HepG2 (cell line): ENCODE measurements around the gene TXNL4A. TPM values are rescaled to one million over a fixed set of nuclear protein-coding genes. Genes with fewer than 3 reads are reported as not detected.

Source experiments
- ASH2L ChIP-seq: fragments of 300-600, 200-600 bp; sonication (generic); IDR thresholded peaks from 2 replicates; pipeline ENCODE4 v1.7.0; 2017; ENCODE audit warnings: low read depth, mild to moderate bottlenecking, moderate library complexity, mixed read lengths, low read length; ENCODE audit not compliant: insufficient read length
- ELK4 ChIP-seq: sonication (generic); formaldehyde crosslinking; IDR thresholded peaks from 2 replicates; pipeline ENCODE4 v1.9.0; 2021; ENCODE audit warnings: missing genetic modification reagents, borderline replicate concordance
- HNF4G ChIP-seq, 2 experiments: sonication (generic) in 1 of 2; formaldehyde crosslinking in 1 of 2; IDR thresholded peaks; 2 replicates each; pipeline versions ENCODE4 v1.4.0 to v1.6.1; 2011 to 2020; ENCODE audit warnings: borderline replicate concordance in 2 of 2, low read depth in 2 of 2, mild to moderate bottlenecking in 2 of 2, low read length in 1 of 2, missing genetic modification reagents in 1 of 2, moderate library complexity in 1 of 2
- IRX3 ChIP-seq: sonication (generic); formaldehyde crosslinking; IDR thresholded peaks from 2 replicates; pipeline ENCODE4 v1.8.1; 2023; ENCODE audit warnings: mild to moderate bottlenecking, low read depth, missing genetic modification reagents, borderline replicate concordance
- MATR3 ChIP-seq: sonication (generic); formaldehyde crosslinking; IDR thresholded peaks from 2 replicates; pipeline ENCODE4 v1.4.0; 2020; ENCODE audit warnings: missing genetic modification reagents
- MEIS1 ChIP-seq: sonication (generic); formaldehyde crosslinking; IDR thresholded peaks from 2 replicates; pipeline ENCODE4 v1.9.0; 2021; ENCODE audit warnings: mild to moderate bottlenecking, missing genetic modification reagents, moderate library complexity, borderline replicate concordance
- MYC ChIP-seq: sonication (generic); formaldehyde crosslinking; IDR thresholded peaks from 2 replicates; pipeline ENCODE4 v1.9.0; 2021; ENCODE audit warnings: missing genetic modification reagents, borderline replicate concordance
- NFYB ChIP-seq: sonication (generic); formaldehyde crosslinking; IDR thresholded peaks from 2 replicates; pipeline ENCODE4 v1.4.0; 2020; ENCODE audit warnings: missing genetic modification reagents
- RBM39 ChIP-seq: fragments of 200-400 bp; formaldehyde crosslinking; IDR thresholded peaks from one replicate; pipeline ENCODE4 v1.6.1; 2018; ENCODE audit warnings: antibody characterized with exemption, mild to moderate bottlenecking, low read depth, low read length; ENCODE audit not compliant: poor library complexity, severe bottlenecking
- ZBTB7B ChIP-seq: sonication (generic); formaldehyde crosslinking; IDR thresholded peaks from 2 replicates; pipeline ENCODE4 v1.4.0; 2020; ENCODE audit warnings: missing genetic modification reagents
- ZFP82 ChIP-seq: sonication (generic); formaldehyde crosslinking; IDR thresholded peaks from 2 replicates; pipeline ENCODE4 v1.5.1; 2020; ENCODE audit warnings: mild to moderate bottlenecking, missing genetic modification reagents, borderline replicate concordance
- ZNF501 ChIP-seq: sonication (generic); formaldehyde crosslinking; IDR thresholded peaks from 2 replicates; pipeline ENCODE4 v1.5.1; 2020; ENCODE audit warnings: mild to moderate bottlenecking, moderate library complexity, missing genetic modification reagents
- ZNF563 ChIP-seq: sonication (generic); formaldehyde crosslinking; IDR thresholded peaks from 2 replicates; pipeline ENCODE4 v1.8.0; 2022; ENCODE audit warnings: mild to moderate bottlenecking, moderate library complexity, missing genetic modification reagents
- polyA plus RNA-seq, 8 experiments: library from polyadenylated mRNA; depleted of rRNA in 3 of 8; stranded (reverse) in 7 of 8; unstranded in 1 of 8; fragments of >200 nt; fragmentation: Illumina TruSeq in 4 of 8; extraction: Trizol in 4 of 8; gene quantifications; 2 replicates each; pipeline versions ENCODE4 v1.2.1 to v1.2.3, GENCODE V29; 2011 to 2016; ENCODE audit warnings: low read depth in 4 of 8, missing spikeins in 1 of 8, mixed read lengths in 1 of 8; ENCODE audit not compliant: insufficient read depth in 1 of 8
- total RNA-seq, 5 experiments: library from RNA; depleted of rRNA; stranded (reverse); fragments of >200 nt; fragmentation: Illumina TruSeq; extraction: Trizol; gene quantifications; 2 replicates each; pipeline ENCODE4 v1.2.3, GENCODE V29; 2016; ENCODE audit warnings: low read depth in 1 of 5
- TF ChIP-seq, protein P1 (sequence below), 2 experiments: sonication (generic) in 1 of 2; formaldehyde crosslinking in 1 of 2; IDR thresholded peaks; 2 replicates each; pipeline versions ENCODE4 v1.4.0 to v1.6.1; 2018 to 2020; ENCODE audit warnings: missing genetic modification reagents in 2 of 2, borderline replicate concordance in 1 of 2, low read depth in 1 of 2, mild to moderate bottlenecking in 1 of 2, missing biosample characterization in 1 of 2
- TF ChIP-seq, protein P2 (sequence below): sonication (generic); formaldehyde crosslinking; IDR thresholded peaks from 2 replicates; pipeline ENCODE4 v1.5.0; 2020; ENCODE audit warnings: mild to moderate bottlenecking, missing genetic modification reagents, borderline replicate concordance
- TF ChIP-seq, protein P3 (sequence below): sonication (generic); formaldehyde crosslinking; IDR thresholded peaks from 2 replicates; pipeline ENCODE4 v1.5.0; 2020; ENCODE audit warnings: mild to moderate bottlenecking, missing genetic modification reagents, borderline replicate concordance

The TXNL4A gene
- total and polyA plus RNA-seq, 2 of the 13 experiments (the other 11 are each of a cell fraction or from before 2014, with no cell fraction given), result 172 to 202 TPM

- no peak; the same call in 1 of the 2 replicates for TF ChIP-seq MYC
- TF ChIP-seq ZFP82 (CRISPR knock-in tag), result 0 out of 2 replicates have a peak, but pooled peaks have one; percentile 14
- TF ChIP-seq ZNF501 (CRISPR knock-in tag), result peak; percentile 66; the same call in 1 of the 2 replicates
- no peak for TF ChIP-seq MEIS1 (CRISPR knock-in tag)
- TF ChIP-seq, protein P1, sequence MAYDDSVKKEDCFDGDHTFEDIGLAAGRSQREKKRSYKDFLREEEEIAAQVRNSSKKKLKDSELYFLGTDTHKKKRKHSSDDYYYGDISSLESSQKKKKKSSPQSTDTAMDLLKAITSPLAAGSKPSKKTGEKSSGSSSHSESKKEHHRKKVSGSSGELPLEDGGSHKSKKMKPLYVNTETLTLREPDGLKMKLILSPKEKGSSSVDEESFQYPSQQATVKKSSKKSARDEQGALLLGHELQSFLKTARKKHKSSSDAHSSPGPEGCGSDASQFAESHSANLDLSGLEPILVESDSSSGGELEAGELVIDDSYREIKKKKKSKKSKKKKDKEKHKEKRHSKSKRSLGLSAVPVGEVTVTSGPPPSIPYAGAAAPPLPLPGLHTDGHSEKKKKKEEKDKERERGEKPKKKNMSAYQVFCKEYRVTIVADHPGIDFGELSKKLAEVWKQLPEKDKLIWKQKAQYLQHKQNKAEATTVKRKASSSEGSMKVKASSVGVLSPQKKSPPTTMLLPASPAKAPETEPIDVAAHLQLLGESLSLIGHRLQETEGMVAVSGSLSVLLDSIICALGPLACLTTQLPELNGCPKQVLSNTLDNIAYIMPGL (CRISPR knock-in tag; IDR thresholded peaks at IDR 0.05; ENCODE audit: borderline replicate concordance in 1 of 2, low read depth in 1 of 2), result peak; percentile 24 to 49; a peak in 1 of 4 replicates
- TF ChIP-seq IRX3, result peak; percentile 37; the same call in 1 of the 2 replicates
- TF ChIP-seq, protein P2, sequence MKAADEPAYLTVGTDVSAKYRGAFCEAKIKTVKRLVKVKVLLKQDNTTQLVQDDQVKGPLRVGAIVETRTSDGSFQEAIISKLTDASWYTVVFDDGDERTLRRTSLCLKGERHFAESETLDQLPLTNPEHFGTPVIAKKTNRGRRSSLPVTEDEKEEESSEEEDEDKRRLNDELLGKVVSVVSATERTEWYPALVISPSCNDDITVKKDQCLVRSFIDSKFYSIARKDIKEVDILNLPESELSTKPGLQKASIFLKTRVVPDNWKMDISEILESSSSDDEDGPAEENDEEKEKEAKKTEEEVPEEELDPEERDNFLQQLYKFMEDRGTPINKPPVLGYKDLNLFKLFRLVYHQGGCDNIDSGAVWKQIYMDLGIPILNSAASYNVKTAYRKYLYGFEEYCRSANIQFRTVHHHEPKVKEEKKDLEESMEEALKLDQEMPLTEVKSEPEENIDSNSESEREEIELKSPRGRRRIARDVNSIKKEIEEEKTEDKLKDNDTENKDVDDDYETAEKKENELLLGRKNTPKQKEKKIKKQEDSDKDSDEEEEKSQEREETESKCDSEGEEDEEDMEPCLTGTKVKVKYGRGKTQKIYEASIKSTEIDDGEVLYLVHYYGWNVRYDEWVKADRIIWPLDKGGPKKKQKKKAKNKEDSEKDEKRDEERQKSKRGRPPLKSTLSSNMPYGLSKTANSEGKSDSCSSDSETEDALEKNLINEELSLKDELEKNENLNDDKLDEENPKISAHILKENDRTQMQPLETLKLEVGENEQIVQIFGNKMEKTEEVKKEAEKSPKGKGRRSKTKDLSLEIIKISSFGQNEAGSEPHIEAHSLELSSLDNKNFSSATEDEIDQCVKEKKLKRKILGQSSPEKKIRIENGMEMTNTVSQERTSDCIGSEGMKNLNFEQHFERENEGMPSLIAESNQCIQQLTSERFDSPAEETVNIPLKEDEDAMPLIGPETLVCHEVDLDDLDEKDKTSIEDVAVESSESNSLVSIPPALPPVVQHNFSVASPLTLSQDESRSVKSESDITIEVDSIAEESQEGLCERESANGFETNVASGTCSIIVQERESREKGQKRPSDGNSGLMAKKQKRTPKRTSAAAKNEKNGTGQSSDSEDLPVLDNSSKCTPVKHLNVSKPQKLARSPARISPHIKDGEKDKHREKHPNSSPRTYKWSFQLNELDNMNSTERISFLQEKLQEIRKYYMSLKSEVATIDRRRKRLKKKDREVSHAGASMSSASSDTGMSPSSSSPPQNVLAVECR (CRISPR knock-in tag), result peak; percentile 63; the same call in 1 of the 2 replicates
- TF ChIP-seq RBM39, result peak; percentile 75
- no peak for TF ChIP-seq NFYB (CRISPR knock-in tag)
- no peak for TF ChIP-seq MATR3 (CRISPR knock-in tag)
- no peak for TF ChIP-seq HNF4G (IDR thresholded peaks at IDR 0.05; ENCODE audit: borderline replicate concordance, low read depth, low read length)
- 0 out of 2 replicates have a peak, but pooled peaks have one; percentile 20 for TF ChIP-seq HNF4G (CRISPR knock-in tag; IDR thresholded peaks at IDR 0.05; ENCODE audit: borderline replicate concordance, low read depth)
- peak; percentile 36 for TF ChIP-seq ASH2L
- peak; percentile 73 for TF ChIP-seq ZBTB7B (CRISPR knock-in tag)
- no peak for TF ChIP-seq ELK4
- TF ChIP-seq, protein P3, sequence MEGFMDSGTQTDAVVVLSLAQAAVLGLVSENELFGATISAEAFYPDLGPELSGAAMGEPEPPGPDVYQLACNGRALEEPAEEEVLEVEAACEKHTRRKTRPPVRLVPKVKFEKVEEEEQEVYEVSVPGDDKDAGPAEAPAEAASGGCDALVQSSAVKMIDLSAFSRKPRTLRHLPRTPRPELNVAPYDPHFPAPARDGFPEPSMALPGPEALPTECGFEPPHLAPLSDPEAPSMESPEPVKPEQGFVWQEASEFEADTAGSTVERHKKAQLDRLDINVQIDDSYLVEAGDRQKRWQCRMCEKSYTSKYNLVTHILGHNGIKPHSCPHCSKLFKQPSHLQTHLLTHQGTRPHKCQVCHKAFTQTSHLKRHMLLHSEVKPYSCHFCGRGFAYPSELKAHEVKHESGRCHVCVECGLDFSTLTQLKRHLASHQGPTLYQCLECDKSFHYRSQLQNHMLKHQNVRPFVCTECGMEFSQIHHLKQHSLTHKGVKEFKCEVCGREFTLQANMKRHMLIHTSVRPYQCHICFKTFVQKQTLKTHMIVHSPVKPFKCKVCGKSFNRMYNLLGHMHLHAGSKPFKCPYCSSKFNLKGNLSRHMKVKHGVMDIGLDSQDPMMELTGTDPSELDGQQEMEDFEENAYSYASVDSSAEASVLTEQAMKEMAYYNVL (CRISPR knock-in tag), result no peak
- TF ChIP-seq ZNF563 (CRISPR knock-in tag), result peak; percentile 66; the same call in 1 of the 2 replicates
Observed at GRCh38 chr18:79951545-79952455, 36.6 kb downstream of the TXNL4A start, which contains the start of gene SLC66A2 (continued).
